HepG2 (cell line): ENCODE results near the gene GABRG3.

Experiments used
- CBX2 ChIP-seq, 2 experiments: fragments of 200-600 bp in 1 of 2; sonication (generic); formaldehyde crosslinking in 1 of 2; IDR thresholded peaks; 2 replicates each; pipeline versions ENCODE4 v1.7.0 to v1.8.1; 2018 to 2022; ENCODE audit warnings: low read depth in 2 of 2, low read length in 1 of 2, mild to moderate bottlenecking in 1 of 2, missing genetic modification reagents in 1 of 2
- CTCF ChIP-seq: sonication (generic); formaldehyde crosslinking; IDR thresholded peaks from 2 replicates; pipeline ENCODE4 v1.5.0; 2020; ENCODE audit warnings: mild to moderate bottlenecking, missing genetic modification reagents, moderate library complexity
- GABPA ChIP-seq, 2 experiments: IDR thresholded peaks; 2 replicates each; pipeline ENCODE4 v1.6.1; 2011 to 2016; ENCODE audit warnings: low read depth in 2 of 2, low read length in 1 of 2, missing biosample characterization in 1 of 2, missing genetic modification characterization in 1 of 2
- HNRNPLL ChIP-seq: fragments of 200-400 bp; formaldehyde crosslinking; IDR thresholded peaks from 2 replicates; pipeline ENCODE4 v1.6.1; 2017; ENCODE audit warnings: mild to moderate bottlenecking, low read depth, low read length; ENCODE audit not compliant: poor library complexity, severe bottlenecking
- IRF1 ChIP-seq: sonication (generic); formaldehyde crosslinking; IDR thresholded peaks from 2 replicates; pipeline ENCODE4 v1.4.0; 2020; ENCODE audit warnings: low read depth, mild to moderate bottlenecking, missing genetic modification reagents
- NFE2L1 ChIP-seq: sonication (generic); formaldehyde crosslinking; IDR thresholded peaks from 2 replicates; pipeline ENCODE4 v1.4.0; 2020; ENCODE audit warnings: missing genetic modification reagents, mild to moderate bottlenecking, borderline replicate concordance
- STAG1 ChIP-seq: sonication (generic); formaldehyde crosslinking; IDR thresholded peaks from 2 replicates; pipeline ENCODE4 v1.4.0; 2020; ENCODE audit warnings: missing genetic modification reagents
- TF ChIP-seq, protein P1 (sequence below): sonication (generic); formaldehyde crosslinking; IDR thresholded peaks from 2 replicates; pipeline ENCODE4 v1.4.0; 2020; ENCODE audit warnings: missing genetic modification reagents, borderline replicate concordance

DNA sequence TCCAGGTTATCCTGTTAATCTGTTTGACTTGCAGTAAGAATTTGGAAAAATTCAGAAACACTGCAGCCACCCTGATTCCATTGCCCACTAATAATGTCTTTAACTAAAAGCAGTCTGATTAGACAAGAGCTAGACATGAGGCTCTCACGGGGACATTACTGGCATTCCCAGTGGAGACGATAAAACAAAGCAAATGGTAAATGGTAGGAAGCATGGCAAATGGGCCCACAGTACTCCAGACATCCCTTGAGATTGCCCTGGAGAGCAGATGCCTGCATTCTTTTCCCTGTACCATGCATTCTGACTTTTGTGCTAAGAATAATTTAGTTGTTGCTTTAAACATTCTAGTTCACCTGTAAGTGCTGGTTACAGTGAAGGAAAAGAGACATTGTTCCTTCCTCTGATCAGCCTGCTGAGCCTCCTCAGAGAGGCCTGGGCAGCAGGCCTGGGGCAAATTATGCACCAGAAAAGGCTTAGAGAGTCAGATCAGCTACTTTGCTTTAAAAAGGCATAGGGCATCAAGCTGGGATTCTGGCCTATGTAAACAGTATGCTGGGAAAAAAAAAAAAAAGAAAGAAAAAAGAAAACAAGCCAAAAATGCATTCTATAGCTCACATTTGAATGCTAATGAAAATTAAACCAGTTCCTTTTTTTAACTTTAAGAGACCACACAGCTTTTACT, 204.6 kb downstream of the GABRG3 start:
- TF ChIP-seq HNRNPLL (no peak), NFE2L1 (no peak), CTCF (CRISPR knock-in tag) (no peak), GABPA (IDR thresholded peaks at IDR 0.05; ENCODE audit: low read depth, low read length) (no peak), GABPA (CRISPR knock-in tag; IDR thresholded peaks at IDR 0.05; ENCODE audit: low read depth) (no peak), CBX2 (IDR thresholded peaks at IDR 0.05; ENCODE audit: low read depth, low read length) (no peak), CBX2 (CRISPR knock-in tag; IDR thresholded peaks at IDR 0.05; ENCODE audit: low read depth) (no peak), STAG1 (CRISPR knock-in tag) (no peak), IRF1 (CRISPR knock-in tag) (no peak)
- TF ChIP-seq, protein P1, sequence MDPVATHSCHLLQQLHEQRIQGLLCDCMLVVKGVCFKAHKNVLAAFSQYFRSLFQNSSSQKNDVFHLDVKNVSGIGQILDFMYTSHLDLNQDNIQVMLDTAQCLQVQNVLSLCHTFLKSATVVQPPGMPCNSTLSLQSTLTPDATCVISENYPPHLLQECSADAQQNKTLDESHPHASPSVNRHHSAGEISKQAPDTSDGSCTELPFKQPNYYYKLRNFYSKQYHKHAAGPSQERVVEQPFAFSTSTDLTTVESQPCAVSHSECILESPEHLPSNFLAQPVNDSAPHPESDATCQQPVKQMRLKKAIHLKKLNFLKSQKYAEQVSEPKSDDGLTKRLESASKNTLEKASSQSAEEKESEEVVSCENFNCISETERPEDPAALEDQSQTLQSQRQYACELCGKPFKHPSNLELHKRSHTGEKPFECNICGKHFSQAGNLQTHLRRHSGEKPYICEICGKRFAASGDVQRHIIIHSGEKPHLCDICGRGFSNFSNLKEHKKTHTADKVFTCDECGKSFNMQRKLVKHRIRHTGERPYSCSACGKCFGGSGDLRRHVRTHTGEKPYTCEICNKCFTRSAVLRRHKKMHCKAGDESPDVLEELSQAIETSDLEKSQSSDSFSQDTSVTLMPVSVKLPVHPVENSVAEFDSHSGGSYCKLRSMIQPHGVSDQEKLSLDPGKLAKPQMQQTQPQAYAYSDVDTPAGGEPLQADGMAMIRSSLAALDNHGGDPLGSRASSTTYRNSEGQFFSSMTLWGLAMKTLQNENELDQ (CRISPR knock-in tag): no peak
